Cerebellar nuclear complex (tissue), 1 donor: ENCODE data around the gene LSP1.

Source experiments
- DNase-seq, 2 experiments: peaks; one replicate each; lab custom pipeline; 2025; lab: John Stamatoyannopoulos, UW

LSP1 gene

GRCh38 chr11:1837171-1838076 lies 15.5 kb upstream of the LSP1 start:
- no peak for DNase-seq

GRCh38 chr11:1838077-1838425 lies 14.8 kb upstream of the LSP1 start:
- DNase-seq: no peak

- no peak for DNase-seq
These were observed 14.3 kb upstream of the LSP1 start, which contains the start of gene TNNI2 for GRCh38 chr11:1838426-1839144. TNNI2 (plus strand) TSS chr11:1838981; CDS start chr11:1839697, 716 bp downstream.

DNA sequence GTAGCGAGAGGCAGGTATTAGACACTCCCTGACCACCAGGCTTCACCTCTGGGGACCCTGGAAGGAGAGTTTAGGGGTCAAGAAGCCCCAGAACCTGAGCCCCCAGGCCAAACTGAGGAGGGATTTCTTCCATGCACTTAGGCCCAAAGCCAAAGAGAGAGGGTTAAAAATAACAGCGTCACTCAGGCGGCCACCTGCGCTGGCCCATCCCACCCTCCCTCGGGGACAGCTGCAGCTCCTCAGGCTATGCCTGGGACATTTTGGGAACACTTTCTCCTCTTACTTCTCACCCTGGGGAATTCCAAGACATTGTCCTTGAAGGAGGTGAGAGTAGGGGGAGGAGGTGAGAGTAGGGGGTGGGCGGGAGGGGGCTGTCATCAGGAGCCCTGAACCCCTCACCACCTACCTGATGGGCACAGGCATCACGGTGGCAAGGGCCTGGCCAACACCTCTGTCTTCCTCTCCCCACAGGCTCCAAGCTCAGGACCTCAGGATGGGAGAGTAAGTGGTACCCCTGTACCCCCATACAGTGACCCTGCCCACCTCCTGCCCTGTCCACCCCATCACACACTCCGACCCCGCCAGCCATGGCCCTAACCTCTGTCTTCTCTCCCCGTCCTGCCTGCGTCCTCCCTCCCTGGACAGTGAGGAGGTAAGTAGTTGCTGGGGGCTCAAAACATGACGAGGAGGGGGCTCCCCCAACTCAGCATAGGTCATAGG lies 13.5 kb upstream of the LSP1 start:
- no peak for DNase-seq

DNA sequence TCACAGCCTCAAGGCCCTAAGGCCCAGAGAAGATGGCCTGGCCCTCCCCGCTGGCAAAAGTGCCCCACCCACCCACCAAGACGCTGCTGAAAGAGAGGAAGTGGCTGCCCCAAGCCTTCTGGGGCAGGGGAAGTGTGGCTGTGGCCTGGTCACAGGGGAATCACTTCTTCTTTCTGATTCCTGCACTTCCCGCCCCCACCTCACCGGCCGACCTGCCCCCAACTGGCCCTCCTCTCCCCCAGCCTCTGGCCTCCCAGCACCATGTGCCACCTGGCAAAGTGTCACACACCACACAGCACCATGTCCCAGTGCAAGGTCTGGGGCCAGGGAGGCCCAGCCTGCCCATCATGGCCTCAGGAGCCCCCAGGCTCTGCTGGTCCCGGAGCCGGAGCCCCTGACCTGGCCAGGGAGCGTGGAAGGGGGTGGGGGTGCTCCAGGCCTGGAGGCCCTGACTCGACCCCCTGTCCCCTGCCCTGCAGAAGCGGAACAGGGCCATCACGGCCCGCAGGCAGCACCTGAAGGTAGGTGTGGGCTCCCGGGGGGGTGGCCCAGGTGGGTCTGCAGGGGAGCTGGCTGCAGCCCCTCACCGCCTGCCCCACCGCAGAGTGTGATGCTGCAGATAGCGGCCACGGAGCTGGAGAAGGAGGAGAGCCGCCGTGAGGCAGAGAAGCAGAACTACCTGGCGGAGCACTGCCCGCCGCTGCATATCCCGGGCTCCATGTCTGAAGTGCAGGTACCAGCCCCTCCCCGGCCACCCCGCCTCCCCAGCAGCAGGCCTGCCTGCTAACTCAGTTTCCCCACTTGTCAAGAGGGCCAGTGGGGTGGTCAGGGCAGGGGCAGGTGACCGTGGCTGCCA lies 12.7 kb upstream of the LSP1 start:
- DNase-seq: no peak

DNA sequence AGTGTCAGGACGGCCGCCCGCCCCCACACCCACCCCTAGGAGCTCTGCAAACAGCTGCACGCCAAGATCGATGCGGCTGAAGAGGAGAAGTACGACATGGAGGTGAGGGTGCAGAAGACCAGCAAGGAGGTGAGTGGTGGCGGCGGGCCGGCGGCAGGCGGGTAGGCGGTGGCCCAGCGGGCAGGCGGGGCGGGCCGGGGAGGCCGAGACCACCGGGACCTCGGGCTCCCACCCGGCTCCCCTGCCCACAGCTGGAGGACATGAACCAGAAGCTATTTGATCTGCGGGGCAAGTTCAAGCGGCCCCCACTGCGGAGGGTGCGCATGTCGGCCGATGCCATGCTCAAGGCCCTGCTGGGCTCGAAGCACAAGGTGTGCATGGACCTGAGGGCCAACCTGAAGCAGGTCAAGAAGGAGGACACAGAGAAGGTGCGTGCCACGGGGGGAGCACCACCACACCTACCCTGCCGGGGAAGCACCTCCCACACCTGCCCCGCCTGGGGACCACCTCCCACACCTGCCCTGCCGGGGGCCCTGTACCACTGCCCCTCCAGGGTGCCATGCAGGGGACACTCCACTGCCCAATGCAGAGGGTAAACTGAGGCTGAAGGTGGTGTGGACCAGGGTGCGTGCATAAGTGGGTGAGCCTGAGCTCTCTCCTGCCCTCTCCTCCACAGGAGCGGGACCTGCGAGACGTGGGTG lies 12.0 kb upstream of the LSP1 start:
- DNase-seq: no peak

- no peak for DNase-seq
These were observed 11.3 kb upstream of the LSP1 start for GRCh38 chr11:1841511-1842148.

DNA sequence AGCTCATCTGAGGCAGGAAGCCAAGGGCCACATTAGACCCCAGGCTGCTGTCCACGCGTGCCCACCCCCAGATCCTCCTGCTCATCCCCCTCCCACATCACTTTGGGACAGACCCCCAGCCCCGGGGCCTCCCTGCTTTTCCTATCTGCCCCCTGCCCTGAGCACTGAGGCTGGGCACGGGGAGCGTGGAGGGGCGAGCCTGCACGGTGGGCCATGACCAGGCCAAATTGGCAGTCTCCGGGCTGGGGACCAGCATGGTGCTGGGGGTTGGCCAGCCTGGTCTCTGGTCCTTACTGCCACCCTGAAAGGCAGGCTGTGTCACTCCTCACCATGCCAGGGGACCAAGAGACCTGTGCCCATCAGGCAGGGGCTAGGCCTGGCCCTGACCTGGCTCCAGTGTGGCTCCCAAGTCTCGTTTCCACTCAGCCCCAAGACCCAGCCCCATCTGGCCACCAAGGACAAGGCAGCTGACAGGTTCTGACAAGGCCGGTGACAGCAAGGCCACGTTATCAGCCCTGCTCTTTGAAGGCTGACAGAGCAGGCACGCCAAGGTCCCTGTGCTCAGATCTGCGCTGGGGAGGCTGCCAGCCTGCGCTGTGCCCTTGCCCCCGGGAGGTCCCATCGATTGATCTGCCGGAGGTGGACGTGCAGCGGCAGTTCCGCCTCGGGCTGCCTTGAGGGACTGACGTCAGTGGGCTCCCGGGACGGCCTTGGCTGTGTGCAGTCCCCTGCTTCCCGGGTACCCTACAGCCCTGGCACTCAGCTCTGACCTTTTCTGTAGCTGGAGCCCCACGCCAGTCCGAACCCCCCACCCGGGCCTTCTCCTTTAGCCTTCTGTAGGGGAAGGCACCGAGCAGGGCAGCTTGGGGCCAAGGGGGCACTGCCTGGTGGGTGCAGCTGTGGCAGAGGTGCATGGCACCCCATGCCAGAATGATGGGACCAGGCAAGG lies 10.5 kb upstream of the LSP1 start:
- no peak for DNase-seq

GRCh38 chr11:1843098-1843473 lies 9.8 kb upstream of the LSP1 start:
- no peak for DNase-seq

- DNase-seq: no peak
These were observed 9.1 kb upstream of the LSP1 start for GRCh38 chr11:1843796-1844195.

GRCh38 chr11:1844221-1845094 lies 8.4 kb upstream of the LSP1 start:
- no peak for DNase-seq

DNA sequence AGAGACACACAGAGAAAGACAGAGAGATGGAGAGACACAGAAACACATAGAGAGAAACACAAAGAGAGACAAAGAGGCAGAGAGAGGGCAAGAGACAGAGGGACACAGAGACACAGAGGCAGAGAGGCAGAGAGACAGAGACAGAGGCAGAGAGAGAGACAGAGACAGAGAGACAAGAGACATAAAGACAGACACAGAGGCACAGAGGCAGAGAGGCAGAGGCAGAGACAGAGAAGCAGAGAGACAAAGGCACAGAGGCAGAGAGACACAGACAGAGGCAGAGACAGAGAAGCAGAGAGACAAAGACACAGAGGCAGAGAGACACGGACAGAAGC lies 7.8 kb upstream of the LSP1 start:
- DNase-seq: no peak

DNA sequence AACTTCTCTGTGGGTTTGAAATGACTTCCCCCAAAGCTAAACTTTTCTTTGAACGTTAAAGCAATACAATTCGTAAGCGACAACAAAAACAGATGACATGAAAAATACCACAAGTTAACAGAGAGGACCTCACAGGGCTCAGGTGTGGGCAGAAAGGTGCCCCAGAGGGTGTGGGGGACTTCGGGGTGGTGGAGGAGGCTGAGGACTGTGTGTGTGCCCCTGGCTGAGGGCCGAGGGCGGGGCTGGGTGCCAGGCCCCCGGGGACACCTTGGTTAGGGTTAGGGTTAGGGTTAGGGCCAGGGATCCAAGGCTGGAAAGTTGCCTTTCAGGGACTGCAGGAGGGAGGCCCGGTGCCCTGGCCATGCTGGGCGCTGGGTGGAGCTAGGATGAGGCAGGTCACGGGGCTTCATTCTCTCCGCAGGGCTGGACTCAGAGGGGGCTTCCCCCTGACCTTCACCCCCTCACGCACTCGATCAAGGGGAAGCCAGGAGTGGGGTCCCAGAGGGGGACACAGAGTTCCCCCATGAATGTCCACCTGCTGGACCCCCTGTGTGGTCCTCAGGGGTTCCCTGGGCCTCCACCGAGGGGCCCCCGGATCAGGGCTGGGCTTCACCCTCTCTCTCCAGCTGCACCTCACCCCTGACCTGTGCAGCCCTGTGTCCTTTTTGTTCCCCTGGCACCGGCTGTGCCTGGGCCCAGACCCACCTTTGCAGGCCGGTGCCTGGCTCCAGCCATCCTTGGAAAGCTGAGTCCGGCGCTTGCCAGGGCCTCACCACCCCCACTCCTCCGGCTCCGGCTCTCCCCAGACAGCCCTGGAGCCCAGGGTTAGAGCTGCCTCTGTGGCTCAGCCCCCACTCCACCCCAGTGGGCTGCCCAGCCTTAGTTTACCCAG lies 7.1 kb upstream of the LSP1 start:
- no peak for DNase-seq

GRCh38 chr11:1846453-1846932 lies 6.4 kb upstream of the LSP1 start:
- DNase-seq: no peak

DNA sequence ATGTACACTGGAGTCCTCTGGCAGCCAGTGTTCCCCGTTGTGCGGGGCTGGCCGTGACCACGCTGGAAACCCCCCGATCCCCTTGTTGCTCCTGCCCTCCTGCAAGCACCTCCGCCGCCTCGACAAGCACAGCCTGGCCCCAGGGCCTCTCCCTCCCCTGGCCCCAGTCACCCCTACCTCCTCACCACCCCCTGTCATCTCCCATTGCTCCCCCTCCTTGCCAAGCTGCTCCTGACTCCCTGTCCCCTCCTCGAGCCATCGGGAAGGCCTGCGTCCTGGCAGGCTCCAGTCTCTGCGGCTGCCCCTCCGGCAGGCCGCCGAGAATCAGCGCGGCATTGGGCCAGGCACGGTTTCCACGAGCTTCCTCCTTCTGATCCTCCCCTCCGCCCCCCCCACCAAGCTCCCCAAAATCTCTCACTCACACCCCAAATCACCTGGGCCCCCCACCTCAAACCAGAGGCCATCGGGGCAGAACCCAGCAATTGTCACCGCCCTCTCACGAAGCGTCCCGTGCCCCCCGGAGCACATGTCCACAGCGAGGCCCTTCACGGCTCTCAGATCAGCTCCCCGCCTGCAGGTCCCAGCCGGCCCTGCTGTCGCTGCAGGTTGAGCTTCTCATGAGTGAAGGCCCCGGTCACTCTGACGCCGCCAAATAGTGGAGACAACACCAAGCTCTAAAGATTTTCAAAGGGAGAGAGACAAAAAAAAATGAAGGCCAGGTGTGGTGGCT lies 5.7 kb upstream of the LSP1 start:
- DNase-seq: no peak

GRCh38 chr11:1847926-1848639 lies 4.8 kb upstream of the LSP1 start:
- DNase-seq: no peak
